OCI-LY3 (cell line): ENCODE results near the gene HNRNPL.

Source experiments
- CTCF ChIP-seq: fragments of 200-600, 300-600 bp; sonication (generic); IDR thresholded peaks from 2 replicates; pipeline ENCODE4 v1.5.1; 2014; ENCODE audit warnings: antibody characterized with exemption, low read length, low read depth
- EZH2phosphoT487 ChIP-seq: fragments of 200-600 bp; shearing (Covaris generic); IDR thresholded peaks from 2 replicates; pipeline ENCODE4 v1.6.1; 2018; ENCODE audit warnings: antibody characterized with exemption, mixed run types, low read depth

DNA sequence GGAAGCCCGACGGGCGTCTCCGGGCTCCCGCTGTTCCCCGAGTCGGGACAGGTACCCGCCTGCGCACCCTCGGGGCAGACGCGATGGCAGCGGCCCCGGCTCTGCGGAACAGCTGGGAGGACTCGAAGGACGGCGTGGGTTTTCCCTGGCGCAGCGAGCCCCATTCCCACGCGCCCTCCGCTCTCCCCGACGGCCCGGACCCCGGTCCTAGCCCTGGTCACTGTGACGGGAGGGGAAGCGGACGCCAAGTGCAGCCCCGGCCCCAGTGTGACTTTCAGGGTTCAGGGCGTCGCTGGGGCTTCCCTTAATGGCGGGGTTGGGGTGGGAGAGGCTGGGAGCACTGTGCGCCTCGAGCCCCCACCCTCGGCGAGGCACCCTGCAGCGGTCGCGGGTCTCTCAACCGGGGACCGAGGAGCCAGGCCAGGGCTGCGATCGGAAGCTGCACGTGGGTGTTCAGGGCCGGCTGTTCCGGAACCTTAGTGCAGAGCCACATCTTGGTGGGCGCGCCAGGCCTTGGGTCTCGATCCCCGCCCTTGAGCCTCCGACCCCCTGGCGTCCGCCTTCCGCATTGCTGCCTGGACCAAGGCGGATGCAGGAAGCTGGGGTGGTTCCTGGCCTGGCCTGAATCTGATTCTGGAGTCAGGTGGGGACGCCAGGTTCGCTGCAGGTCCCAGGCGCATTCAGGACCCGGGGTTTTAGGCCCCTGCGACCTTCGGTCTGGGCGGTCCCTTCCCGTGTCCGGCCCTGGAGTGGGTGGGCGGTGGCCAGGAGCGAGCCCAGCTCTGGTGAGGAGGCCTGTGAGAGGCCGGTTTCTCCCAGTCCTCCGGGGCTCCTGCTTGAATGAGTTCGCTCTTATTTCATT lies 57.3 kb downstream of the HNRNPL start:
- TF ChIP-seq CTCF (no peak), EZH2phosphoT487 (no peak)
